H1 (cell line): Measurements from ENCODE around the gene JAM2. TPM values are rescaled to one million over a fixed set of nuclear protein-coding genes. Genes with fewer than 3 reads are reported as not detected.

Source experiments
- FOSL1 ChIP-seq: IDR thresholded peaks from 2 replicates; pipeline ENCODE4 v1.6.1; 2011; ENCODE audit warnings: mild to moderate bottlenecking, low read depth, low read length, moderate library complexity; ENCODE audit not compliant: insufficient read depth
- KDM4A ChIP-seq: IDR thresholded peaks from one replicate; pipeline ENCODE4 v1.7.1; 2012; ENCODE audit warnings: low read depth, mild to moderate bottlenecking, moderate library complexity, low read length, inconsistent platforms; ENCODE audit not compliant: severe bottlenecking
- polyA plus RNA-seq, 7 experiments: library from polyadenylated mRNA; depleted of rRNA in 3 of 7; stranded (reverse) in 5 of 7; unstranded in 2 of 7; fragments of >200 nt in 5 of 7; fragments of 200-250 nt in 2 of 7; gene quantifications; 1 replicate in 5 of 7; 2 replicates in 1 of 7; 4 replicates in 1 of 7; pipeline versions ENCODE4 v1.2.1 to v1.2.3, GENCODE V29; 2011 to 2013; ENCODE audit warnings: missing spikeins in 2 of 7, mixed read lengths in 2 of 7
- total RNA-seq: library from RNA; stranded (reverse); fragmentation: NEBNext Ultra II Directional; extraction: Animal tissue kit (Norgen Biotek cat#: 25700); gene quantifications from 2 replicates; pipeline ENCODE4 v1.2.1, GENCODE V29; 2021

Gene JAM2
- total and polyA plus RNA-seq, 2 of the 8 experiments (the other 6 are each of a cell fraction or from before 2014, with no cell fraction given), result 4.9 to 9.5 TPM

DNA sequence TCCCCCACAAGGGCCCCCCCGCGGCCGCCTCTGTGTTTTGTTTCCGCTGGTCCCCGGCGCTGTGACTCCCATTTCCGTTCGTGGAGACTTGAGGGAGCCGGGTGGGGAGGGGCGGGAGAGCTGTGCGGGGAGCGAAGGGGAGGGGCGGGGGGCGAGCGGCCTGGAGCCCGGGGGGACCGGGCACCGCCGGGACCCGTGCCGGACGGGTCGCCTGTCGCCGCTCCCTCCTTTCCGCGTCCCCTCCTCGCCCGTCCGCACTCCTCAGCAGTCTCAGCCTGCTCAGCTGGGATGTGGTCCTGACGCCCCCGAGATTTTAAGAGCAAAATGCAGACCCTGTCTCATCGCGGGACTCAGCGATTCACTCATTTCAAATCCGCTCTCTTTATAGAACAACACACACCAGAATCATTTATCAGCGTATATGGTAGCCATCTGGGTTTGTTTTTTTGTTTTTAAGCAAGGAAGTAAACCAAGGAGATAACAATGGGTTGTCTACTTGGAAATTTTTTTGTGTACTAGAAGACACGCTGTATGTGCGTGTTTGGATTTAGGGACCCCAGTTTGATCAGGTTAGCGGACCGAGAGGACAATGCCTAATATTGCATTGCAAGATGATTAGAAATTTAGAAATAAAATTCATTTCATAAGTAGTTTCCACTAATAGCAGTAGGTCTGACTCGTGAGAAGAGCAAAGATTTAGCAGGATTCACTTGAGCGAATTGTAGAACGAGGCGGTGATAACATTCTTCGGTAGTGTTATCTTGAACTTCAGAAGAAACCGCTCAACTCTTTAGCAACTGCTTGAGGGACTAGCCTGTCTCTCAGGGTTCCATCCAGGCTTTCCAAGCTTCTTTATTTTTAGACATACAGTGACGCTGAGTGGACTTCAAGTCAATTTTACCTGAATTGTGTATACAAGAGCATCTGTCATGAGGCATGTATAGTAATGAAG lies 96.9 kb downstream of the JAM2 start (continued):
- no peak for TF ChIP-seq FOSL1
- peak; percentile 24 for TF ChIP-seq KDM4A
